ENCODE data around the gene ECT2.

The ECT2 gene

GRCh38 chr3:172707030-172707429 is 43.5 kb upstream of the ECT2 start:
- H3K4me3 ChIP-seq (ENCODE audit: low read length), result no peak overlapping the region
- no peak for TF ChIP-seq CTCF (IDR thresholded peaks at IDR 0.05; ENCODE audit: insufficient read depth, low read depth, low read length, missing control alignments)
- DNase-seq (ENCODE audit: low read depth), result no peak

- H3K4me3 ChIP-seq (ENCODE audit: low read length), result no peak overlapping the region
- no peak for TF ChIP-seq CTCF (IDR thresholded peaks at IDR 0.05; ENCODE audit: insufficient read depth, low read depth, low read length, missing control alignments)
- no peak for DNase-seq (ENCODE audit: low read depth)
These were observed 42.6 kb upstream of the ECT2 start for GRCh38 chr3:172707967-172708366.

- H3K4me3 ChIP-seq (ENCODE audit: low read length), result no peak overlapping the region
- TF ChIP-seq CTCF (IDR thresholded peaks at IDR 0.05; ENCODE audit: insufficient read depth, low read depth, low read length, missing control alignments), result no peak
- peak; percentile 73 for DNase-seq (ENCODE audit: low read depth)
These were observed 41.4 kb upstream of the ECT2 start for GRCh38 chr3:172708921-172709773.

GRCh38 chr3:172709774-172710663 is 40.5 kb upstream of the ECT2 start:
- H3K4me3 ChIP-seq (ENCODE audit: low read length), result peak overlapping the region; percentile 64
- no peak for TF ChIP-seq CTCF (IDR thresholded peaks at IDR 0.05; ENCODE audit: insufficient read depth, low read depth, low read length, missing control alignments)
- peak; percentile 59 for DNase-seq (ENCODE audit: low read depth)

DNA sequence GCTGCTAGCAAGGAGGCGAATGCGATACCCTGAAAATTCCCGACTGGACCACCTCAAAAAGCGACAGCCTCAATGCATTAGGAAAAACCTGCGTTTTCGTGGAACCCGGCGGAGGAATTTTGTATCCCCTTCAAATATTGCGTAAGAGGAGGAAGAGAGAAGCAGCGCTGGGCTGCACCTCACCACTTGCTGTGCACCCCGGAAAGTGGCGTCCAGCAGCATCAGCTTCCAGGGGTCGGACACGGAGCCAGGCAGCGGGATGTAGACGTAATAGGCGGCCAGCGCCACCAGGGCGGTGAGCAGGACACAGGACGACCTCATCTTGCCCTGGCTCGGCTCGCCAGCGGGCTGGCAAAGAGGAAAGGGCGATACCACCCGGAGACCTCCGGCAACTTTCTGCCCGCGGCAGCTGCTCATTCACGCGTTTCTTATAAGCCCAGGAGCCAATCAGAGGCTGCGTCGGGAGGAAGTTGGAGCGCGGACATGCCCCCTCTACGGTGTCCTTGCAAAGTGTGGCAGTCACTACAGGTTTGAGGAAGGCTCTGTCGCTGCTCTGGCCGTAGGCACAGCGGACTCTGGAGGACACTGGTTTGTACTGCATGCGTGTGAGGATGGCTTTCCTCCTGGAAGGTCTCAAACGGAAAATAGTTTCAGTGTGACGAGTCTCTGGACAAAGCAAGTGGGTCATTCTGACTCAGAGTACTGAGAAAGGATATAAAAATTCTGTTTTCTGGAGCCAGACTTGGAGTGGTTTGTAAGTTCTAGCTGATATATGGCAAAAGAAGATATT is 39.7 kb upstream of the ECT2 start, which contains the start of gene NCEH1:
Gene NCEH1 (minus strand): TSS at position 404 of the 790 bp plus-strand sequence. CDS start 83 bp downstream, at position 321.
- TF ChIP-seq CTCF (IDR thresholded peaks at IDR 0.05; ENCODE audit: insufficient read depth, low read depth, low read length, missing control alignments), result peak; percentile 87
- H3K4me3 ChIP-seq (ENCODE audit: low read length), result peak within 1 kb of the TSS; percentile 64
- DNase-seq (ENCODE audit: low read depth), result peak; percentile 97

DNA sequence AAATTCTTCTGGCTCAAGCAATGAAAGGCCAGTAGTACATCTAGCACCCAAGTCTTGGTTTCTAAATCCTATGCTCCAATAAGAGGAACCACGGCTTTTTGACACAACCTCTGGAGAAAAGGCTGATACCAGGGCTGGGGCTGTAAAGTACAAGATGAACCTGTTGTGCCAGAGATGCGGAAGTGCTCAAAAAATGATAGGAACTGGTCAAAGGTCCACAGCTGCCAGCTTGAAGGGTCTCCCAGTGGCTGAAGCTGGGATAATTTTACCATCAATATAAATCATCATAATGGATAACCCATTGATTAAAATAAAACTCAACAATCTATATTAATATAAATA is 39.1 kb upstream of the ECT2 start:
- no peak for TF ChIP-seq CTCF (IDR thresholded peaks at IDR 0.05; ENCODE audit: insufficient read depth, low read depth, low read length, missing control alignments)
- DNase-seq (ENCODE audit: low read depth), result no peak
- peak overlapping the region; percentile 64 for H3K4me3 ChIP-seq (ENCODE audit: low read length)
